Measurements from ENCODE around the gene GALNT11.
"Not testable (repeated sequence)": the region's sequence is repeated elsewhere in the genome, so short reads cannot be mapped to it uniquely, and the experiment has no call there.

DNA sequence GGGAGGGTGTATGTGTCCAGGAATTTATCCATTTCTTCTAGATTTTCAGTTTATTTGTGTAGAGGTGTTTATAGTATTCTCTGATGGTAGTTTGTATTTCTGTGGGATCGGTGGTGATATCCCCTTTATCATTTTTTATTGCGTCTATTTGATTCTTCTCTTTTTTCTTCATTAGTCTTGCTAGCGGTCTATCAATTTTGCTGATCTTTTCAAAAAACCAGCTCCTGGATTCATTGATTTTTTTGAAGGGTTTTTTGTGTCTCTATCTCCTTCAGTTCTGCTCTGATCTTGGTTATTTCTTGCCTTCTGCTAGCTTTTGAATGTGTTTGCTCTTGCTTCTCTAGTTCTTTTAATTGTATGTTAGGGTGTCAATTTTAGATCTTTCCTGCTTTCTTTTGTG, 37.7 kb downstream of the GALNT11 start:
- TF ChIP-seq ZNF274 (IDR thresholded peaks at IDR 0.05; ENCODE audit: low read depth, low read length); YY1 (IDR thresholded peaks at IDR 0.05; ENCODE audit: insufficient read depth, insufficient read length): not testable (repeated sequence)

Data from NT2/D1 (cell line).